Thyroid gland (tissue), 4 donors: ENCODE data around the gene PTDSS2.

Experiments
- POLR2A ChIP-seq, 2 donors: fragments of 450-650 bp; IDR thresholded peaks; one replicate each; pipeline ENCODE4 v1.6.1; 2017; ENCODE audit warnings: antibody characterized with exemption in 2 of 2, mild to moderate bottlenecking in 2 of 2, moderate library complexity in 1 of 2
- TF ChIP-seq, protein P1 (sequence below), 6 experiments: fragments of 200-600 bp in 3 of 6; fragments of 450-650 bp in 3 of 6; sonication (generic) in 3 of 6; IDR thresholded peaks; one replicate each; pipeline ENCODE4 v1.5.1; 2016 to 2019; ENCODE audit warnings: antibody characterized with exemption in 6 of 6, mild to moderate bottlenecking in 2 of 6, inconsistent platforms in 1 of 6, moderate library complexity in 1 of 6

DNA sequence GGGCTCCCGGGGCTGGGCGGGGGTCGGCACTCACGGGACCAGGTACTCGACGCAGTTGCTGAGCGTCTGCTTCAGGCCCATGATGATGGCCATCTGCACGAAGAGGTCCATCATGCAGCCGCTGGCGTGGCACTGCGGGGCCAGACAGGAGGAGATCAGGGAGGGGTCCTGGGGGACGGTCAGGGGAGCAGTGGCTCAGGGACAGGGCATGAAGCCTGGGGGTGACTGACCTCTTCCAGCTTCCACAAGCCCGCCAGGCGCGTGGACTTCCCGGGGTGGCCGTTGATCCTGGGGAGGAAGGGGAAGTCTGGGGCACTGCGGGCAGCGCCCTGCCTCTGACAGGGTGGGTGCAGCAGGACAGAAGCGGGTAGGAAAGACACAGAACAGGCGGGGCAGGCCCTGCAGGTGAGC lies 29.2 kb upstream of the PTDSS2 start:
- TF ChIP-seq, protein P1, sequence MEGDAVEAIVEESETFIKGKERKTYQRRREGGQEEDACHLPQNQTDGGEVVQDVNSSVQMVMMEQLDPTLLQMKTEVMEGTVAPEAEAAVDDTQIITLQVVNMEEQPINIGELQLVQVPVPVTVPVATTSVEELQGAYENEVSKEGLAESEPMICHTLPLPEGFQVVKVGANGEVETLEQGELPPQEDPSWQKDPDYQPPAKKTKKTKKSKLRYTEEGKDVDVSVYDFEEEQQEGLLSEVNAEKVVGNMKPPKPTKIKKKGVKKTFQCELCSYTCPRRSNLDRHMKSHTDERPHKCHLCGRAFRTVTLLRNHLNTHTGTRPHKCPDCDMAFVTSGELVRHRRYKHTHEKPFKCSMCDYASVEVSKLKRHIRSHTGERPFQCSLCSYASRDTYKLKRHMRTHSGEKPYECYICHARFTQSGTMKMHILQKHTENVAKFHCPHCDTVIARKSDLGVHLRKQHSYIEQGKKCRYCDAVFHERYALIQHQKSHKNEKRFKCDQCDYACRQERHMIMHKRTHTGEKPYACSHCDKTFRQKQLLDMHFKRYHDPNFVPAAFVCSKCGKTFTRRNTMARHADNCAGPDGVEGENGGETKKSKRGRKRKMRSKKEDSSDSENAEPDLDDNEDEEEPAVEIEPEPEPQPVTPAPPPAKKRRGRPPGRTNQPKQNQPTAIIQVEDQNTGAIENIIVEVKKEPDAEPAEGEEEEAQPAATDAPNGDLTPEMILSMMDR (IDR thresholded peaks at IDR 0.05), result no peak
- no peak for TF ChIP-seq POLR2A (IDR thresholded peaks at IDR 0.05)
